Activated CD8-positive, alpha-beta memory T cell treated with anti-CD3 and anti-CD28 coated beads for 4 hours (primary cell): ENCODE results near the gene MFRP.

ENCODE experiments used
- DNase-seq, 2 donors: peaks; one replicate each; pipeline ENCODE4 v3.0.0-alpha.2; 2020; ENCODE audit warnings: low read depth in 2 of 2

The MFRP gene

DNA sequence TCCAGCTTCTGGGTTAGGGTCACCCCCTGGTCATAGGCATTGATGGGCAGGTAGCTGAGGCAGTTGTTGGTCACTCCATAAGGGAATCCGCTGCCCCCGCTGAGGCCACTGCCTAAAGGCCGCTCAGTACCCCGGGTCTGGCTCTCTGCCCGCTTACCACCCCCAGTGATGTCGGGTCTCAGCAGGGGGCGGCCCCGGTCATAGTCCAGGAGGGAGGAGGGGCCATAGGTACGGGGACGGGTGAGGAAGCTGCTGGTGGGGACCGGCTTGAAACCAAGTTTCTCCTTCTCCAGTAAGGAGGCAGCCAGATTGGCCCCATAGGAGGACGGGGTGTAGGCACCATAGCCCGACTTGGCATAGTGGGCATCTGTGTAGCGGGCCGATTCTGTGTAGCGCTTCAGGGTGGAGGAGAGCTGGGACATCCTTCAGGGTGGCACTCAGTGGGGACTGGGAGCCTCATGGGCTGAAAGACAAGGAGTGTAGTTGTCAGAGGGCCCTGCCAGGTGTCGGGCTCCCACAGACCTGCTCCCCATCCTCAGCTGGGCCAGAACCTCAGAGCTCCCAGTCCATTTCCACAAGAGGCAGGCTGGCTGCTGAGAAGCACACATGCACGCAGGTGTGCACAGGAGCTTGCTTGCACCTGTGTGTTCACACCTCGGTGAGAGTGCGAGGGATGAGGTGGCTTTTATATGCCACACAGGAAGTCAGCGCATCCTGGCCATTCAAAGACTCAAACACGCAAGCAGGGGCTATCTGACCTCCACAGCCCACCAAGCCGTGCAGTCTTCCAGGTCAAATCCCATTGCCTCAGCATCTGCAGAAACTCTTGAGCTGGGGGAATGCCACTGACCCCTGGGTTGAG lies 26.8 kb upstream of the MFRP start:
- DNase-seq = no peak

DNA sequence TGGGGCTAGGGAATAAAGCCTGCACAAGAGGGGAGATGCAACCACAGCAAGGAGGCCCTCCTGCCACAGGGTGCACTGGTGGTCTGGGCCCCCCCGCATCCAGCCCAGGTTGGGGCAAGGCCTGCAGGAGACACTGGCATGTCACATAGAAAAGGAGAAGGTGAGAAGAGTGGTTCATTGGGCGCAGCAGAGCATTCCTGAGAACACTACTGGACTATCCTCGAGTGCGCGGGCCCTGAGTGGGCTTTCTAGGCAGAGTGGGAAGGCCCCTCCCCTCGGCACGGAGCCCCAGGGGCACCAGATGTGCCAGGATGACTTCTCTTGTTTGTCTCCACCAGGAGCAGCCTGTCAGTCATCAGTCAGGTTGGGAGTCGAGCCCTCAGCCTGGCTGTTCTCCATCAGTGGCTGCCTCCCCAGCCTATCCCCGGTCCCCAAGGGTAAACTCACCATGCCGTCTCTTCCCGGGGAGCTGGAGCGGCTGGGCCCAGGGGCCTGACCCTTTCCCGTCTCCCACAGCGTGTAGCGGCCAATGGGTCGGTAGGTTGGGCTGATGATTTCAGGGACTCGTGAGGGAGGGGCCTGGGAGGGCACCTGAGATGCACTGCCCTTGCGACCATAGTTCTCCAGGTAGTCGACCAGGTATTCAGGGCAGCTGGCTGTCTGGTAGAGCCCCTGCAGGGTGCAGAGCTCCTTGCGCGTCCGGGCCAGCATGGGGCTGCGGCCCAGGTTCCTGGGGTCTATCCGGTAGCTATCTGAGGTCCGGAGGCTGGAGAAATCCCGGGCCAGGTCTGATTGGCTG lies 26.0 kb upstream of the MFRP start:
- DNase-seq = no peak

DNA sequence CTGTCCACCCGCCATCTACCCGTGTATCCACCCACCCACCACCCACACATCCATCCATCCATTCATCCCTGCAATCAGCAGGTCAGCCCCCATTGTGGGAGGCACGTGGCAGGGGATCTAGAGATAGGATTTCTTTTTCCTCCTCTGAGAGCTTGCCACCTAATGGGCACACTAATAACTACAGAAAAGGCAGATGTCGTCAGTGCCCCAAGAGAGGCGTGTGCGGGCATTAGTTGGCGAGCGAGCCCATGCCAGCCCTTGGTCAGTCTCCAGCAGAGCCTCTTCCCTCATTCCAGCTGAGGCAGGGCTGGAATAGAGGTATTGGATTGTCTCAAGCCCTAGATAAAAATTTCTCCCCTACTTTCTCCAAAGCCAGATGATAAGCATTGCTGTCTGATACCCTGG lies 25.3 kb upstream of the MFRP start:
- no peak for DNase-seq

- no peak for DNase-seq
Observed at GRCh38 chr11:119371067-119371601, 24.6 kb upstream of the MFRP start.

DNA sequence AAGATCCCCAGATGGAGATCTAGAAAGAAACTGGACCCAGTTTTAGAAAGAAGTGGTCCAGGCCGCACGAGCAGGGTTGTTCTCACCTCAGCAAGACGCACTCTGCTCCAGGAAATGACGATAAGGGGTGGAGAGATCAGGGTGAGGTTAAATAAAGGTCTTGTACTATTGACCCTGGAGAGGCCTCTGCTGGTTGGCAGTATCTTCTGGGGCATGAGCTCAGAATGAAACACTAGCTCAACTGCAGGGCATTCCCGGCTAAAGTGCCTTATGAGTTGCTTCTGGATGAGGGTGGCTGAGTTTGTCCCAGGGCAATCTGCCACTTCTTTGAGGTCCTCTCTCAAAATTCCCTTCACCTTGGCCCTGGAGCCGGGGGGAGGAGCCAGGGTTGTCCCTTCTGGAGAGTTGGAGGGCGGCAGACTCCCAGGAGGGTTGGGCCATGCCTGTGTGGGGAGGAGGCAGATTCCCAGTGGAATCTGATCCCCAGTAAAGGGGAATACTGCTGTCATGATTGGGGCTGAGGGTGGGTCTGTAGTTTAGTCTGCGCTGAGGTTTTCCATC lies 24.1 kb upstream of the MFRP start:
- no peak for DNase-seq

DNA sequence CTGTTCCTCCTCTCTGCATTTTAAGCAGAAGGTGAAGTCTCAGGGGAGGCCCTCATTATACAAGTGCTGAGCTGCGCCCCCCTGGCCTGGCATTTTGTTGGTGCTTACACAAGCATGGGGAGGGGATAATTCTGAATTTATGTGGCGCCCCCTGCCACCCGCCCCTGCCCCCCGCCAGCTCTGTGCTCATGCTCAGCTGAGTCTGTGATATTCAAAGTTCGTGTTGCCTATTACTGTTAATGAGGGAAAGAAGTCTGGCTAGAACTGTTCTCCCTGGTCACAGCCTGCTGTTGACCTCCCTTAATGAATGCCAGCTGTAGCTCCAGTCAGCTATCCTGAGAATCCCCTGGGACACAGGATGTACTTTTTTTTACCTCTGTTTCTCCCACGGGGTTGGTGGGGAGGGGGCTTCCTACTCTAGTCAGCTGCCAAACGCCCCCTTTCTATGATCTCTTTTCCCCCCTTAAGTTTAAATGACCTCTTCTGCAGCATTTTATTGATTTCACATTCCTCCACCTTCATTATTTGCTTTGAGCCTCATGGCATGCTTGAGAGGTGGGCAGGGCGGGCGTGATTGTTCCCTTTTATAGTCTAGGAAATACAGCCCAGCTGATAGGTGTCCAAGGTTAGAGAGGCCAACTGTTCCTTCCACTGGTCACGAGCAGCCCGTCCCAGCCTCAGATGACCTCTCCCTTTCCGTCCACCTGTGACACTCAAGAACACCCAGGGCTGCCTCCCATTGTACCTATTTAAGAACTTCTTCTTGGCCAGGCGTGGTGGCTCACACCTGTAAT lies 22.8 kb upstream of the MFRP start:
- DNase-seq = no peak

- DNase-seq = no peak
Observed at GRCh38 chr11:119368121-119369034, 21.9 kb upstream of the MFRP start.

DNA sequence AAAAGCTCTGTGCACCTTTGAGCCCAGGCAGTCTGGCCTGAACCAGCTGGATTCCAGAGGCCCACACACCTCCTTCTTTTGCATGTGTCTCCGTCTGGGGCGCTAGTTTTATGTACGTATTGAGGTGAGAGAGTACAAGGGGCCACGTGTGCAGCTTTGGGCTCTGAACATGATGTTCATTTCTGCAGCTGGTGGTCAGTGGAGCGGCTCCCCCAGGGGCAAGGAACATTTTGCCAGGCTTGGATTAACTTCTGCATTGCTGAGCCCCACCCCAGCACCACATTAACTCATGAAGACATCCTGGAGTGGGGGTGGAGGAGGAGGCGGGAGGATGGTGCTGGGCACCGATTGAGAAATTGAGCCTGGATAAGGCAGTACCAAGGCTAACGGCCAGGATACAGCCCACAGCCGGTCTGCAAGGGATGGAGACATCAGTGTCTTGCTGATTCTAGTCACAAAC lies 21.2 kb upstream of the MFRP start:
- no peak for DNase-seq

- no peak for DNase-seq
Observed at GRCh38 chr11:119366690-119367620, 20.4 kb upstream of the MFRP start.

DNA sequence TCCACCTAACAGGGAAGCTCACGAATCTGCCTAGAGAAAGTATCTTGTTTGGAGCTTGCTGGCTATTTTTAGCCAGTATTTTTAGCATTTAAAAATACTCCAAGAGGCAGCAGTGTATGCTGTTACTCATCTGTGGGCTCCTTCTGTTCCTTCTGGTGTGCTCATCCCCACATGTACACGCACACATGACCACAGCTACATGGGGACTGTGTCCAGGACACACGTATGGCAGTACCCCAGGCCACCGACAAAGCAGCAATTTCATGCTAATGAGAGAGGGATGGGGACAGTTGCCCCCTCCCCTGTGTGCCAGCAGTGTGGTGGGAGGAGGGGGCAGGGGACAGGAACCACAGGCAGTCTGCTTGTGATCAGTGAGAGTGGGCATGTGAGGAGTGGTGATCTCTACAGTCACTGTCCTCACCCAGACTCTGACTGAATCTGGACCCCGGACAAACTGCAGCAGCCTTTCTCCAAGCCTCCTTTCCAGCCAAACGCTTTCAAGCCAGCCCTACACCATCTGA lies 18.6 kb upstream of the MFRP start:
- DNase-seq = no peak

GRCh38 chr11:119363851-119364590 lies 17.5 kb upstream of the MFRP start:
- DNase-seq = peak in 1 of 2 donors; percentile 30

- no peak for DNase-seq
Observed at GRCh38 chr11:119363081-119363850, 16.8 kb upstream of the MFRP start.

DNA sequence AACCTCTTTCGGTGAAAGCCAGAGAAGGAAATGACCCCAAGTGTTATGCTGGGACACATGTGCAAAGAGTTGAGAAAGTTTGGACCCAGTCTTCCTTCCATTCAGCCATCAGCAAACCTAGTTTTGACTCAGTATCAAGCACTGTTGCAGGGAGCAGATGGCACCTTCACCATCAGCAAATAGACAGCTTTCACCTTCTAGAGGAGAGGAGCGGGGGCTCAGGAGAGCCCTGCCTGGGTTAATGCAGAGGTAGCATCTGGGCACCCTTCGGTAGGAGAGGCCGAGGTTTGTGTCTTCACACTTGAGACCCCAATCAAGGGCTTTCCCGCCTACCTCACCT lies 16.2 kb upstream of the MFRP start:
- no peak for DNase-seq

GRCh38 chr11:119361941-119362725 lies 15.6 kb upstream of the MFRP start:
- no peak for DNase-seq

GRCh38 chr11:119361056-119361787 lies 14.7 kb upstream of the MFRP start:
- no peak for DNase-seq
